Body of pancreas (tissue), 4 donors: ENCODE data around the gene CA12. TPM values are rescaled to one million over a fixed set of nuclear protein-coding genes. Genes with fewer than 3 reads are reported as not detected.

Experiments used
- ATAC-seq: fragments of 150-250 bp; one replicate; pipeline ENCODE4 v1.9.1; 2016
- DNase-seq, 4 donors: peaks; one replicate each; pipeline ENCODE4 v3.0.0-alpha.2; 2019
- H3K27ac ChIP-seq, 4 donors: fragments of 200-600 bp; sonication (generic); 1 replicate in 3 of 4; 2 replicates in 1 of 4; pipeline versions ENCODE4 v1.5.1 to v1.6.1; 2016 to 2019; ENCODE audit warnings: mild to moderate bottlenecking in 1 of 4, mixed read lengths in 1 of 4, moderate library complexity in 1 of 4
- H3K27me3 ChIP-seq, 2 donors: fragments of 200-600 bp; sonication (generic); one replicate each; pipeline ENCODE4 v1.6.0; 2016; ENCODE audit warnings: mild to moderate bottlenecking in 1 of 2
- H3K36me3 ChIP-seq, 2 donors: fragments of 200-600 bp; sonication (generic); replicated peaks in 1 of 2; 2 replicates each; pipeline ENCODE4 v1.5.1; 2016; ENCODE audit warnings: low read depth in 2 of 2; ENCODE audit not compliant: insufficient read depth in 1 of 2
- H3K4me1 ChIP-seq: fragments of 200-600 bp; sonication (generic); one replicate; pipeline ENCODE4 v1.6.0; 2016
- H3K4me3 ChIP-seq, 2 donors: fragments of 200-600 bp; sonication (generic); 1 replicate in 1 of 2; 2 replicates in 1 of 2; pipeline ENCODE4 v1.5.1; 2016 to 2019
- H3K9me3 ChIP-seq, 3 donors: fragments of 200-600 bp; sonication (generic); 1 replicate in 2 of 3; 2 replicates in 1 of 3; pipeline ENCODE4 v1.5.1; 2016
- POLR2A ChIP-seq, 3 donors: fragments of 450-650 bp; IDR thresholded peaks; one replicate each; pipeline ENCODE4 v1.6.1; 2016; ENCODE audit warnings: antibody characterized with exemption in 3 of 3, mild to moderate bottlenecking in 2 of 3
- WGBS, 2 donors: methylation state at CpG; one replicate each; pipeline ENCODE4 v1.1.5; 2017; 5-methylcytosine and 5-hydroxymethylcytosine counted together
- intact Hi-C: fragments of 100-400 bp; cut with DNase I; formaldehyde crosslinking; loops from one replicate; pipeline ENCODE4 v1.15.1; 2023
- total RNA-seq, 2 donors: library from RNA; depleted of rRNA; stranded (reverse); fragments of >200 nt; gene quantifications; one replicate each; pipeline ENCODE4 v1.1.0, GENCODE V29; 2016
- TF ChIP-seq, protein P1 (sequence below), 7 experiments: fragments of 450-650 bp in 4 of 7; fragments of 200-600 bp in 3 of 7; sonication (generic) in 3 of 7; IDR thresholded peaks; one replicate each; pipeline ENCODE4 v1.5.1; 2016 to 2019; ENCODE audit warnings: antibody characterized with exemption in 7 of 7

CA12 gene
- total RNA-seq, 2 donors from 2014 or later = 16.1 to 25.7 TPM

DNA sequence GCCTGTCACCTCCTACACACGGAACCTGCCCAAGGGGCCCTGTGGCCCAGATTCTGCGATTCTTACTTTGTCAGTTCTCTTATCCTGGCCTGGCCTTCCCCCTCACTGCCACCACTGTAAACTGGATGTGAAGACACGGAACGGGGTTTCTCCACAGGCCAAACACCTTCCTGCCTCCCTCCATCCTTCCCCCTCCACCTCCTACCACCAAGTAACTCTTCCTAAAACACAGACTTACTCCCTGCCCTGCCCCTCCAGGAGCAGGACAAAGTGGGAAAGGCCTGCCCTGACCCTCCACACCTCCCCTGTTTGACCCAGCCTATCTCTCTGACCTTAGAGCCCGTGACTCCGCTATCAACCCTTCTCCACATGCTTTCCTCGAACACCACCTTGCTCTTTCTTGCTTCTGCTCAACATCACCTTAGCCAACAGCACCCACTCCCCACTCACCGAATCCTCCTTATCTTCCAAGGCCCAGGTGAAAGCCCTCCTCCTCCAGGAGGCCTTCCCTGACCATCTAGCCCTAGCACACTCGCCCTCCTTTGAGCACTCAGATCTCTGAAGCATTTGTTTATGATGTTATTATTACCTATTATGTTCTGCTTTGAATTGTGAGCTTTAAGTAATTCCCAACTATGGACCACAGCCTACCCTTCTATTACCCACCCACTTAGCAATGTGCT, 7.6 kb downstream of the CA12 start:
- no peak for ATAC-seq

DNA sequence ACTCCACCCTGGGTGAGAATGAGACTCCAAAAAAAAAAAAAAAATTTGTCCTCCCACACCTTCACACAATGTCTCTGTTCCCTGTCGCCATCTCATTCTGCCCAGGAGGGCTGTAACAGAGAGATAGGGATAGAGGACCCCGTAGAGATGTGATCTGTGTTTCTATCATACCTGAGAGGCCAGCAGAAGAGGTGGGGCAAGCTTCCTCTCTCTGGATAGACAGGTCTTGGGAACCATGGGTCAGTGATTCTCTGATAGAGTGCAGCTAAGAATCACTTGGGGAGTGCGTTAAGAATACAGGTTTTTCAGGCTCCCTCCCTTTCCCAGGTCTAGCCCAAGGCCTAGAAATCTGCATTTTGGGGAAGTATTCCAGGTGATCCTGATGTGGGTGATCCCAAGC, 8.3 kb downstream of the CA12 start:
- Histone ChIP-seq H3K9me3 (no peaks in the 10 kb centered on the region), H3K4me1 (peaks cover 40% of the 10 kb centered on the region), H3K4me3 (no peak overlapping the region), H3K27me3 (no peaks in the 10 kb centered on the region), H3K36me3 (no peaks in the 10 kb centered on the region), H3K27ac (peak overlapping the region in 1 of 4 donors; percentile 0)
- ATAC-seq = no peak
- TF ChIP-seq, protein P1, sequence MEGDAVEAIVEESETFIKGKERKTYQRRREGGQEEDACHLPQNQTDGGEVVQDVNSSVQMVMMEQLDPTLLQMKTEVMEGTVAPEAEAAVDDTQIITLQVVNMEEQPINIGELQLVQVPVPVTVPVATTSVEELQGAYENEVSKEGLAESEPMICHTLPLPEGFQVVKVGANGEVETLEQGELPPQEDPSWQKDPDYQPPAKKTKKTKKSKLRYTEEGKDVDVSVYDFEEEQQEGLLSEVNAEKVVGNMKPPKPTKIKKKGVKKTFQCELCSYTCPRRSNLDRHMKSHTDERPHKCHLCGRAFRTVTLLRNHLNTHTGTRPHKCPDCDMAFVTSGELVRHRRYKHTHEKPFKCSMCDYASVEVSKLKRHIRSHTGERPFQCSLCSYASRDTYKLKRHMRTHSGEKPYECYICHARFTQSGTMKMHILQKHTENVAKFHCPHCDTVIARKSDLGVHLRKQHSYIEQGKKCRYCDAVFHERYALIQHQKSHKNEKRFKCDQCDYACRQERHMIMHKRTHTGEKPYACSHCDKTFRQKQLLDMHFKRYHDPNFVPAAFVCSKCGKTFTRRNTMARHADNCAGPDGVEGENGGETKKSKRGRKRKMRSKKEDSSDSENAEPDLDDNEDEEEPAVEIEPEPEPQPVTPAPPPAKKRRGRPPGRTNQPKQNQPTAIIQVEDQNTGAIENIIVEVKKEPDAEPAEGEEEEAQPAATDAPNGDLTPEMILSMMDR (IDR thresholded peaks at IDR 0.05) = no peak
- TF ChIP-seq POLR2A (IDR thresholded peaks at IDR 0.05) = no peak
- intact Hi-C loops = no loop called here
- DNase-seq = no peak
- WGBS, 2 donors = 87 to 93% methylated on average over 3 of the region's 3 CpGs

More for the DNA sequence above, 7.6 kb downstream of the CA12 start:
- no peaks in the 10 kb centered on the region for H3K9me3 ChIP-seq
- TF ChIP-seq POLR2A (IDR thresholded peaks at IDR 0.05) = no peak
- TF ChIP-seq, protein P1 (IDR thresholded peaks at IDR 0.05) = no peak
- H3K27ac ChIP-seq = peak overlapping the region in 2 of 4 donors; percentile 0 to 13
- no peaks in the 10 kb centered on the region for H3K36me3 ChIP-seq
- WGBS, 2 donors = 87 to 88% methylated on average over 9 of the region's 9 CpGs
- peaks cover 37% of the 10 kb centered on the region for H3K4me1 ChIP-seq
- intact Hi-C loops = no loop called here
- DNase-seq = no peak
- no peak overlapping the region for H3K4me3 ChIP-seq
- H3K27me3 ChIP-seq = no peaks in the 10 kb centered on the region

DNA sequence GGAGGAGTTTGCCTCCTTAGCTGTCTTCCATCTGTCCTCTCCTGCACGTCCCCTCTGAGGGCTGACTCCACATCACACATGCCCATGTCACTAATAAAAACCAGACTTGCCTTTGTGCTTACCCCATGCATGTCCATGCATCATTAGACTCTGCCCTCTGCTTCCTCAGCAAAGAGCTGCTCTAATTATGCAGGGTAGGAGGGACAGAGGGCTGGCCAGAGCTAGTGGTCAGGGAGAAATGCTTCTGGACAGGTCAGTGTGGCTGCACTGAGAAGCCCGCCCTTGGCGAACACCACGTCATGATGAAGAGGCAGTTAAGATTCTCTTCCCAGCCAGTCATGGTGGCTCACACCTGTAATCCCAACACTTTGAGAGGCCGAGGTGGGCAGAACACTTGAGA, 8.9 kb downstream of the CA12 start:
- ATAC-seq (no peak), DNase-seq (no peak)
- Histone ChIP-seq H3K27ac (no peak overlapping the region), H3K4me3 (no peak overlapping the region), H3K27me3 (no peaks in the 10 kb centered on the region), H3K9me3 (no peaks in the 10 kb centered on the region), H3K4me1 (peaks cover 46% of the 10 kb centered on the region), H3K36me3 (no peaks in the 10 kb centered on the region)
- intact Hi-C loops = no loop called here
- WGBS, 2 donors = 87 to 100% methylated on average over 3 to 5 of the region's 5 CpGs
- no peak for TF ChIP-seq POLR2A (IDR thresholded peaks at IDR 0.05)

DNA sequence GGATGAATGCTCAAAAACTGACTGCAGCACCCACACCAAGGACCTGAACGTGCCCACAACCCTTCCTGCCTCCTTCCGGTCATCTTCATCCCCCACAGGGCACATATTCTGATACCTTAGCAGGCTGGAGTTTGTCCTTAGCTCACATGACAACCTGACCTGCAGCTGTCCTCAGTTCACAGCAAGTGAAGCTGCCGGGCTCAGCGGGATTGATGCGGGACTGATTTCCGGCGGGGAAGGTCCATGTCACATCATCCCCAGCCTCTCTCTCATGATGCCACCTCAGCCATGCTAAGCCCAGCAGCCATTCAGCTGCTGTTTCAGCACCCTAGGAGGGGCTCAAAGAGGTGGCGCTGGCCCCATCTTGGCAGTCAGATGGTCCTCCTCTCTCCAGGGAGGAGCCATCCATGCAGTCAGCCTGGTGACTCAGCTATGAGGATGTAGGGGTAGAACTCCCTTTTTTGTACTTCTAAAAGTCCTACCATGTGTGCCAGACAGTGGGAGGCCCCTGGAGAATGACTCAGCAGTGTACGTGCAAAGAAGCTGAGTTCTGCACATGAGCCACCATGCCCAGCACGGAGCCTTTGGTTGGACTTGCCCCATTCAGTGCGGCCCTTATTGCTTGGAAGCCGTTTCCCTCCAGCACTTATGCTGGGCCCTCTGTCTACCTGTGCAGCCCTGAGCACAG, 9.5 kb downstream of the CA12 start:
- Histone ChIP-seq H3K27ac (peak overlapping the region in 1 of 4 donors; percentile 6), H3K4me3 (no peak overlapping the region), H3K27me3 (no peaks in the 10 kb centered on the region), H3K4me1 (peaks cover 52% of the 10 kb centered on the region), H3K9me3 (no peaks in the 10 kb centered on the region), H3K36me3 (no peaks in the 10 kb centered on the region)
- TF ChIP-seq, protein P1 (IDR thresholded peaks at IDR 0.05) = no peak
- TF ChIP-seq POLR2A (IDR thresholded peaks at IDR 0.05) = no peak
- ATAC-seq = no peak
- 90 to 93% methylated on average over 10 to 12 of the region's 12 CpGs for WGBS, 2 donors
- peak in 2 of 4 donors; percentile 37 to 46 for DNase-seq
- intact Hi-C loops = no loop called here

DNA sequence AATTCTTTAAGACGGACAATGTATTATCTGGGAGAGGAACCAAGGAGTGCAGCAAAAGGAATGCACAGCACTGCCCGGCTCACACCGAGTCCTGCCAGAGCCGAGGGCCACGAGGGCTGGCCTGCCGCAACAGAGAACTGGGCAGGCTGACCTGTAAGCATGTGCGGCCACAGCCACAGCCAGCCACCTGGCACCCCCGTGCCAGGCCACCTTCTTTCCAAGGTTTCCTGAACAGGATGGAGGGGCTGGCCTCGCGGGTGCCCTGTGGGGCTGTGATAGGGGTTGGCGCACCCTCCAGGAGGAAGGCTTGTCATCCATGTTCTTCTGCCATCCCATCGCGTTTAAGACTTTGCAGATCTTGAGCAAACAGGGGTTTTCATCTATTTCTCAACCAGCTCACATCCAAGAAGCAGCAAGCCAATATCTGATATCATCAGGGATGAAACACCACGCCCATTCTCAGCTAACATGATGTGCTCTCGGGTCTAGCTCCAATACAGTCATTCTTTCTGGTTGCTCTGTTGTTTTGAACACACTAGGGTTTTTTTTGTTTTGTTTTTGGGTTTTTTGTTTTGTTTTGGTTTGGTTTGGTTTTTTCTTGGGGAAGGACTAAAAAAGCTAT, 10.2 kb downstream of the CA12 start:
- TF ChIP-seq, protein P1 (IDR thresholded peaks at IDR 0.05) = no peak
- TF ChIP-seq POLR2A (IDR thresholded peaks at IDR 0.05) = no peak
- H3K36me3 ChIP-seq = no peaks in the 10 kb centered on the region
- H3K4me3 ChIP-seq = no peak overlapping the region
- peaks cover 59% of the 10 kb centered on the region for H3K4me1 ChIP-seq
- no peaks in the 10 kb centered on the region for H3K9me3 ChIP-seq
- ATAC-seq (no peak), DNase-seq (no peak)
- H3K27me3 ChIP-seq = no peaks in the 10 kb centered on the region
- no peak overlapping the region for H3K27ac ChIP-seq
- intact Hi-C loops = no loop called here
- WGBS, 2 donors = 84 to 93% methylated on average over 15 of the region's 15 CpGs
